Measurements from ENCODE around the gene PARN. TPM values are rescaled to one million over a fixed set of nuclear protein-coding genes. Genes with fewer than 3 reads are reported as not detected.

Gene PARN
- total and polyA plus RNA-seq, 2 of the 4 experiments (the other 2 are of a cell fraction): 24.6 to 25.1 TPM

DNA sequence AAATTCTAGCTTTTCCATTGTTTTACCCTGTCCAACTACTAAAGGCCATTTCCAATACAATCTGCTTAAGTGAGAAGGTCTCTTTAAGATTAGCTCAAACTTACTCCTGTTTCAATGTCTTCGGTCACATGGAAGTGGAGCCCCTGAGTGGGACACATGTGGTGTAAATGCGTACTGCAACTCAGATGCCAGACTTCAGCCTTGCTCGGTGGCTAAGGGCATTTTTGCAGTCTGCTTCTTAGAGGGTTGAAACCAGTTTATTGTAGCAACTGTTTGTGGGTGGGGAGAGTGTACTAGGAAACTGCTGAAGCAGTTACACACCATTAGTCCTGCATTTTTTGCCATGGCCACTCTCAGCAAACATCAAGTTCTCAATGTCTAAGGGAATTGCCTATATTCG, 140.6 kb downstream of the PARN start:
- no peak overlapping the region for H4K8ac ChIP-seq (ENCODE audit: low read depth in 2 of 2, low read length in 2 of 2)
- ATAC-seq (ENCODE audit: low read depth): no peak
- ChIA-PET CTCF (interaction anchor here (0.5 to 2.1 kb wide), 5 partner anchors 9 to 192 kb away, joined by 3 to 12 read pairs (median 4); no protein-coding TSS in a partner anchor), POLR2A (ENCODE audit: unreplicated experiment) (no interaction called here)
- no peak overlapping the region for H4K5ac ChIP-seq (ENCODE audit: low read depth, low read length)
- no TSS peak for BruUV-seq (replicated peaks)
- dilution Hi-C loops (cut with HindIII; ENCODE audit: low sequenced_read_pairs, unreplicated experiment) (no loop called here), intact Hi-C loops (cut with micrococcal nuclease) (no loop called here), in situ Hi-C loops (cut with MboI; ENCODE audit: low sequenced_read_pairs) (no loop called here)
- DNase-seq: peak; percentile 15
- TF ChIP-seq CTCF (conservative IDR thresholded peaks at IDR 0.05; ENCODE audit: low read depth, low read length): peak; percentile 15; the same call in 1 of the 2 replicates
- TF ChIP-seq NFE2L2 (IDR thresholded peaks at IDR 0.05; ENCODE audit: low read depth, low read length): no peak
- H4K20me1 ChIP-seq (ENCODE audit: insufficient read depth, low read length): no peaks in the 10 kb centered on the region; the same call in 1 of the 2 replicates
- peak overlapping the region; percentile 31 for H2AK9ac ChIP-seq (replicated peaks; ENCODE audit: low read depth, low read length, poor library complexity)
- no peak overlapping the region for H2BK5ac ChIP-seq (ENCODE audit: low read depth, low read length, poor library complexity, severe bottlenecking)
- H3K4me1 ChIP-seq (ENCODE audit: control insufficient read depth, insufficient read depth, low read length): peaks cover 11% of the 10 kb centered on the region
- peaks cover 0 to 22% of the 10 kb centered on the region in 2 experiments; a peak in 2 of 4 replicates for H3K79me1 ChIP-seq (ENCODE audit: low read depth in 1 of 2, low read length in 2 of 2)
- no peak overlapping the region for H3K4me3 ChIP-seq (ENCODE audit: insufficient read depth, low read depth, low read length)
- H3K36me3 ChIP-seq (ENCODE audit: control insufficient read depth, insufficient read depth, low read length): no peaks in the 10 kb centered on the region
- no peak overlapping the region for H2AFZ ChIP-seq (replicated peaks; ENCODE audit: low read length, poor library complexity)
- H3K27ac ChIP-seq (ENCODE audit: insufficient read depth, low read length): no peak overlapping the region
- no peak overlapping the region for H3K4me2 ChIP-seq (ENCODE audit: low read depth, low read length)
- H3K9ac ChIP-seq (ENCODE audit: low read depth, low read length): no peak overlapping the region
- no peak overlapping the region for H3K23ac ChIP-seq (ENCODE audit: low read depth, low read length)
- no peak overlapping the region for H3K18ac ChIP-seq (ENCODE audit: low read depth, low read length)
- peaks cover 19% of the 10 kb centered on the region for H3K9me1 ChIP-seq (ENCODE audit: insufficient read depth, low read length)
- H3K4ac ChIP-seq (ENCODE audit: low read depth, low read length): no peak overlapping the region
- no peak overlapping the region for H3K56ac ChIP-seq (ENCODE audit: extremely low read depth, insufficient read depth, low read length)
- no peaks in the 10 kb centered on the region for H3K27me3 ChIP-seq (ENCODE audit: control insufficient read depth, insufficient read depth, low read length)
- 83% methylated on average over 2 of the region's 4 CpGs; no CpG with 5 or more reads in 1 of the 2 experiments for WGBS, 2 experiments (ENCODE audit: extremely low coverage in 2 of 2, insufficient read length in 1 of 2)
- H4K91ac ChIP-seq (ENCODE audit: insufficient read depth, low read depth, low read length): no peak overlapping the region
- no peak overlapping the region for H2BK15ac ChIP-seq (ENCODE audit: low read depth, low read length)
- no peaks in the 10 kb centered on the region for H3K9me3 ChIP-seq (ENCODE audit: control insufficient read depth, insufficient read depth, low read length)
- H2BK20ac ChIP-seq (ENCODE audit: low read depth, low read length): no peak overlapping the region
- no peak overlapping the region for H2BK120ac ChIP-seq (ENCODE audit: low read depth, low read length)
- H3K14ac ChIP-seq (replicated peaks; ENCODE audit: low read depth, low read length): no peak overlapping the region
- H2AK5ac ChIP-seq (ENCODE audit: low read depth, low read length): no peak overlapping the region
